Measurements from ENCODE around the gene CAPN10. TPM values are rescaled to one million over a fixed set of nuclear protein-coding genes. Genes with fewer than 3 reads are reported as not detected.

The CAPN10 gene
- total RNA-seq, 4 donors from 2014 or later = 41.9 to 118 (median 48.7) TPM

DNA sequence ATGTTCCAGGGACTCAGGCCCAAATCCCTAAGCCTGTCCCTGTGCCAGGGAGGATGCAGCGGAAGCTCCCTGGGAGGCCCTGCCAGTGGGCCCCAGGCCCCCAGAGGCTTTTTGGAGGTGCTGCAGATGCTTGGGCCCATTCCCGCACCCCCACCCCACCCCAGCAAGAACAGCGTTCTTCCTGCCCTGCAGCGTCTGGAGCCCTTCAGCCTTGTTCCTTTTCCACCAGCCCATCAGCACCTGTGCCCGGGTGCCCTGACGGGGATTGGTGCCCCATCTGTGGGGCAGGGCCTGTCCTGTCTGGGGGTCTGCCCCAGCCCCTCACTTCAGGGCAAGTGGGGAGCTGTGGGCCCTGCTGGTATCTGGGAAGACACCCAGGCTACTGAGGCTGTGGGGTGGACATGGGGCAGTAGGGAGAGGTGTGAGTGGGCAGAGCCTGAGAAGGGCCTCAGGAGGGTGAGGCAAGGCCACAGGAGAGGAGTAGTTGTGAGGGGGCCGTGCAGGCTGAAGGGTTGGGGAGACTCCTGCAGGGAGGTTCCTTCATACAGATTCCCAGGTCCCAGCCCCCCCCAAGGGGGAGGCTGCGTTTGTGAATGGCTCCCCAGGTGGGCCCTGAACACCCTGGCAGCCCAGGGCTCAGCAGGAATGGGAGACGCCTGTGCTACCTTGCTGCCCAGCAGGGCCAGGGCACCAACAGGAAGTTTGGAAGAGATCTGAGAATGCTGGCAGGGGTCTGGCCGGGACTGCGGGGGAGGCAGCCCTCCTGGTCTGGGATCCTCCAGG is 15.8 kb upstream of the CAPN10 start:
- no peaks in the 10 kb centered on the region for H3K27me3 ChIP-seq
- peak; percentile 7 for DNase-seq
- H3K4me3 ChIP-seq = no peak overlapping the region
- WGBS, 2 donors (ENCODE audit: low coverage in 1 of 2) = 86% methylated on average over 11 of the region's 11 CpGs; no CpG with 5 or more reads in 1 of the 2 donors
- peaks cover 0 to 8% (median 0%) of the 10 kb centered on the region in 4 donors for H3K36me3 ChIP-seq
- no peaks in the 10 kb centered on the region for H3K9me3 ChIP-seq
- in situ Hi-C loops (cut with MboI; ENCODE audit: low pct_ligation_motif_present in 1 of 4, low pct_unique_long_range_greater_than_20kb in 1 of 4, low sequenced_read_pairs in 3 of 4) (no loop called here), intact Hi-C loops (cut with DNase I; ENCODE audit: low total_unique reads) (no loop called here)
- H3K4me1 ChIP-seq = peaks cover 34 to 43% (median 39%) of the 10 kb centered on the region in 4 donors
- TF ChIP-seq POLR2AphosphoS5 (IDR thresholded peaks at IDR 0.05) (no peak), EP300 (IDR thresholded peaks at IDR 0.05; ENCODE audit: low read depth) (no peak), POLR2A (IDR thresholded peaks at IDR 0.05) (no peak)
- TF ChIP-seq, protein P1, sequence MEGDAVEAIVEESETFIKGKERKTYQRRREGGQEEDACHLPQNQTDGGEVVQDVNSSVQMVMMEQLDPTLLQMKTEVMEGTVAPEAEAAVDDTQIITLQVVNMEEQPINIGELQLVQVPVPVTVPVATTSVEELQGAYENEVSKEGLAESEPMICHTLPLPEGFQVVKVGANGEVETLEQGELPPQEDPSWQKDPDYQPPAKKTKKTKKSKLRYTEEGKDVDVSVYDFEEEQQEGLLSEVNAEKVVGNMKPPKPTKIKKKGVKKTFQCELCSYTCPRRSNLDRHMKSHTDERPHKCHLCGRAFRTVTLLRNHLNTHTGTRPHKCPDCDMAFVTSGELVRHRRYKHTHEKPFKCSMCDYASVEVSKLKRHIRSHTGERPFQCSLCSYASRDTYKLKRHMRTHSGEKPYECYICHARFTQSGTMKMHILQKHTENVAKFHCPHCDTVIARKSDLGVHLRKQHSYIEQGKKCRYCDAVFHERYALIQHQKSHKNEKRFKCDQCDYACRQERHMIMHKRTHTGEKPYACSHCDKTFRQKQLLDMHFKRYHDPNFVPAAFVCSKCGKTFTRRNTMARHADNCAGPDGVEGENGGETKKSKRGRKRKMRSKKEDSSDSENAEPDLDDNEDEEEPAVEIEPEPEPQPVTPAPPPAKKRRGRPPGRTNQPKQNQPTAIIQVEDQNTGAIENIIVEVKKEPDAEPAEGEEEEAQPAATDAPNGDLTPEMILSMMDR (IDR thresholded peaks at IDR 0.05) = no peak
- no peak overlapping the region for H3K27ac ChIP-seq

- 82 to 84% methylated on average over 7 to 18 of the region's 18 CpGs for WGBS, 2 donors (ENCODE audit: low coverage in 1 of 2)
- TF ChIP-seq, protein P1 (IDR thresholded peaks at IDR 0.05) = no peak
- TF ChIP-seq POLR2AphosphoS5 (IDR thresholded peaks at IDR 0.05) (no peak), POLR2A (IDR thresholded peaks at IDR 0.05) (no peak), EP300 (IDR thresholded peaks at IDR 0.05; ENCODE audit: low read depth) (no peak)
- no peaks in the 10 kb centered on the region for H3K9me3 ChIP-seq
- no peak overlapping the region for H3K4me3 ChIP-seq
- peaks cover 0 to 8% (median 0%) of the 10 kb centered on the region in 4 donors for H3K36me3 ChIP-seq
- in situ Hi-C loops (cut with MboI; ENCODE audit: low pct_ligation_motif_present in 1 of 4, low pct_unique_long_range_greater_than_20kb in 1 of 4, low sequenced_read_pairs in 3 of 4) (no loop called here), intact Hi-C loops (cut with DNase I; ENCODE audit: low total_unique reads) (no loop called here)
- H3K27ac ChIP-seq = no peak overlapping the region
- H3K4me1 ChIP-seq = peaks cover 28 to 37% (median 33%) of the 10 kb centered on the region in 4 donors
- no peaks in the 10 kb centered on the region for H3K27me3 ChIP-seq
- DNase-seq = peak; percentile 4
Measured at GRCh38 chr2:240571314-240571973, 15.1 kb upstream of the CAPN10 start.

DNA sequence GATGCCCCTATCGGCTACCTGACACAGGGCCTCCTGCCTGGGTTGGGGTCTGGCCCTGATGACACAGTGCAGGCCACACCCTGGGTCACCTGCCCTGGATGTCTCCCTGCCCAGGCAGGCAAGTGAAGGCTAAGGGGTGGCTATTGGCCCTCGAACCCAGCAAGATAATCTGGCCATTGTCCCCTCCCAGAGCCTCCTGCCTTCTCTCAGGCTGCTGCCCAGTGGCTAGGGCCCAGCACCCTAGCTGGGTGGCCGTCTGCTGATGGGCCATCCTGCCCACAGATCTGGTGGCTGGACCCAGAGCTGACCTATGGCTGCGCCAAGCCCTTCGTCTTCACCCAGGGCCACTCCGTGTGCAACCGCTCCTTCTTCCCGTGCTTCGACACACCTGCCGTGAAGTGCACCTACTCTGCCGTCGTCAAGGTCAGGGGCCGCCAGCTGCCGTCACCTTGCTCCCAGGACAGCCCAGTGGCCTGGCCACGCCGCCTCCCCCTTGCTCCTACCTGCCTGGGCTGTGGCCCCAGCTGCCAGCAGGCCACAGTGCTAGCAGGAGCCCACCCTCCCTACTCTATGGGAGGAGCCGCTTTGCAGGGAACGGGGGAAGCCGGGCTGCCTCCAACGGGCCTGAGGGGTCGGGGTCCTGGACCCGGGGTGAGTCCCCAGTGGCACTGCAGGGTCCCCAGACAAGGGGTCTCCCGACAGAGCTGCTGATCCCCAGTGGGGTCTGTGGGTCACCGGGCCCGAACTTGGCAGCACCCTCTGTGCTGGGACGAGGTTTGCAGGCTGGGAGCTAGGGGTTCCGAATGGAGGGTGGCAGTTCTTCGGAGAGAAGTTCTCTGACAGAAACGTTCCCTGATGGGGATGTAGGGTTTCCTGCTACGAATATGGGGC is 14.1 kb upstream of the CAPN10 start:
- 90 to 94% methylated on average over 7 to 28 of the region's 30 CpGs for WGBS, 2 donors (ENCODE audit: low coverage in 1 of 2)
- Histone ChIP-seq H3K9me3 (no peaks in the 10 kb centered on the region), H3K36me3 (peaks cover 0 to 16% (median 3%) of the 10 kb centered on the region in 4 donors), H3K27ac (no peak overlapping the region), H3K27me3 (no peaks in the 10 kb centered on the region), H3K4me1 (peaks cover 21 to 28% (median 24%) of the 10 kb centered on the region in 4 donors), H3K4me3 (no peak overlapping the region)
- in situ Hi-C loops (cut with MboI; ENCODE audit: low pct_ligation_motif_present in 1 of 4, low pct_unique_long_range_greater_than_20kb in 1 of 4, low sequenced_read_pairs in 3 of 4) = no loop called here
- intact Hi-C loops (cut with DNase I; ENCODE audit: low total_unique reads) = no loop called here
- TF ChIP-seq POLR2A (IDR thresholded peaks at IDR 0.05) (no peak), EP300 (IDR thresholded peaks at IDR 0.05; ENCODE audit: low read depth) (no peak), POLR2AphosphoS5 (IDR thresholded peaks at IDR 0.05) (no peak)
- TF ChIP-seq, protein P1 (IDR thresholded peaks at IDR 0.05) = no peak
- no peak for DNase-seq
